SK-N-SH (cell line): ENCODE results near the gene LSM3. TPM values are rescaled to one million over a fixed set of nuclear protein-coding genes. Genes with fewer than 3 reads are reported as not detected.

ENCODE experiments used
- CTCF ChIA-PET: fragments of 300-600, 350-600 bp; formaldehyde crosslinking; extraction: SDS; loops from one replicate; lab custom pipeline; 2021; lab: Yijun Ruan, JAX
- POLR2A ChIA-PET: fragments of 350-600 bp; sonication (Branson Sonifier 250); formaldehyde crosslinking; extraction: SDS; loops from one replicate; lab custom pipeline; 2020; ENCODE audit warnings: antibody characterized with exemption, inconsistent platforms; lab: Yijun Ruan, JAX
- DNase-seq: peaks from one replicate; pipeline ENCODE4 v3.0.0; 2012
- H2AFZ ChIP-seq: fragments of 200-600 bp; sonication (generic); 2 replicates; pipeline ENCODE4 v1.8.1; 2016; ENCODE audit warnings: antibody characterized with exemption, mild to moderate bottlenecking, low read depth
- H3F3A ChIP-seq: fragments of 200-600 bp; sonication (generic); replicated peaks from 2 replicates; pipeline ENCODE3; 2016; ENCODE audit warnings: antibody characterized with exemption, mild to moderate bottlenecking; ENCODE audit not compliant: insufficient read depth
- H3K27ac ChIP-seq, 2 experiments: fragments of 200-500 bp in 1 of 2; fragments of 200-600 bp in 1 of 2; sonication (Bioruptor generic) in 1 of 2; sonication (generic), shearing (Covaris generic) in 1 of 2; 2 replicates each; pipeline versions ENCODE4 v1.5.1 to v1.6.1; 2014 to 2016; ENCODE audit warnings: low read depth in 2 of 2, inconsistent platforms in 1 of 2, low read length in 1 of 2, mild to moderate bottlenecking in 1 of 2, mixed read lengths in 1 of 2
- H3K27me3 ChIP-seq: fragments of 200-600 bp; sonication (generic), shearing (Covaris generic); 2 replicates; pipeline ENCODE4 v1.6.1; 2016; ENCODE audit warnings: mixed run types; ENCODE audit not compliant: insufficient read depth
- H3K36me3 ChIP-seq, 2 experiments: fragments of 200-500 bp in 1 of 2; fragments of 200-600 bp in 1 of 2; sonication (Bioruptor generic) in 1 of 2; sonication (generic) in 1 of 2; replicated peaks in 1 of 2; 2 replicates each; pipeline versions ENCODE3 to v1.5.1; 2014 to 2016; ENCODE audit warnings: low read length in 1 of 2, mild to moderate bottlenecking in 1 of 2; ENCODE audit not compliant: insufficient read depth in 2 of 2, control insufficient read depth in 1 of 2
- H3K4me1 ChIP-seq, 2 experiments: fragments of 200-500 bp in 1 of 2; fragments of 200-600 bp in 1 of 2; sonication (Bioruptor generic) in 1 of 2; sonication (generic), shearing (Covaris generic) in 1 of 2; 2 replicates each; pipeline versions ENCODE4 v1.5.1 to v1.6.1; 2014 to 2016; ENCODE audit warnings: low read depth in 1 of 2, low read length in 1 of 2, mixed run types in 1 of 2; ENCODE audit not compliant: insufficient read depth in 2 of 2, control insufficient read depth in 1 of 2
- H3K4me2 ChIP-seq: fragments of 200-600 bp; sonication (generic), shearing (Covaris generic); 2 replicates; pipeline ENCODE4 v1.6.1; 2017; ENCODE audit warnings: mixed run types
- H3K4me3 ChIP-seq, 2 experiments: fragments of 200-500 bp in 1 of 2; fragments of 200-600 bp in 1 of 2; sonication (Bioruptor generic) in 1 of 2; sonication (generic), shearing (Covaris generic) in 1 of 2; 2 replicates each; pipeline versions ENCODE4 v1.5.1 to v1.8.1; 2014 to 2016; ENCODE audit warnings: low read depth in 2 of 2, inconsistent platforms in 1 of 2, low read length in 1 of 2, mild to moderate bottlenecking in 1 of 2, mixed read lengths in 1 of 2, moderate library complexity in 1 of 2
- H3K79me2 ChIP-seq: fragments of 200-600 bp; sonication (generic); 2 replicates; pipeline ENCODE4 v1.8.1; 2017; ENCODE audit warnings: mild to moderate bottlenecking; ENCODE audit not compliant: insufficient read depth
- H3K9ac ChIP-seq: fragments of 200-600 bp; sonication (generic); 2 replicates; pipeline ENCODE4 v1.6.1; 2017; ENCODE audit warnings: mixed run types
- H3K9me2 ChIP-seq: fragments of 200-600 bp; sonication (generic); 2 replicates; pipeline ENCODE4 v1.6.1; 2017; ENCODE audit warnings: mixed run types
- H3K9me3 ChIP-seq: fragments of 200-600 bp; sonication (generic); 2 replicates; pipeline ENCODE4 v1.6.1; 2017; ENCODE audit warnings: mixed run types, mild to moderate bottlenecking, moderate library complexity
- H4K20me1 ChIP-seq: fragments of 200-600 bp; sonication (generic); 2 replicates; pipeline ENCODE4 v1.6.1; 2017; ENCODE audit warnings: mild to moderate bottlenecking, mixed run types; ENCODE audit not compliant: insufficient read depth
- EZH2phosphoT487 ChIP-seq: fragments of 200-600 bp; sonication (generic); IDR thresholded peaks from 2 replicates; pipeline ENCODE4 v1.6.1; 2017; ENCODE audit warnings: low read depth, mixed run types, mild to moderate bottlenecking, antibody characterized with exemption, moderate library complexity, borderline replicate concordance
- FOSL2 ChIP-seq: IDR thresholded peaks from 2 replicates; pipeline ENCODE4 v1.4.0; 2012; ENCODE audit warnings: low read depth, mild to moderate bottlenecking, moderate library complexity, borderline replicate concordance
- GATA2 ChIP-seq: sonication (generic); formaldehyde crosslinking; IDR thresholded peaks from 2 replicates; pipeline ENCODE4 v1.5.0; 2020; ENCODE audit warnings: mild to moderate bottlenecking, missing genetic modification reagents
- JUND ChIP-seq: IDR thresholded peaks from 2 replicates; pipeline ENCODE4 v1.4.0; 2012
- MXI1 ChIP-seq: IDR thresholded peaks from 2 replicates; pipeline ENCODE4 v1.6.1; 2012; ENCODE audit warnings: mild to moderate bottlenecking, low read depth, low read length, improper control_type of control experiment
- NFIC ChIP-seq: IDR thresholded peaks from 2 replicates; pipeline ENCODE4 v1.4.0; 2012; ENCODE audit warnings: borderline replicate concordance
- PBX3 ChIP-seq: IDR thresholded peaks from 2 replicates; pipeline ENCODE4; 2012
- POLR2AphosphoS5 ChIP-seq: IDR thresholded peaks from 2 replicates; pipeline ENCODE4 v1.6.1; 2012; ENCODE audit warnings: low read depth, low read length
- RAD21 ChIP-seq: IDR thresholded peaks from 2 replicates; pipeline ENCODE4 v1.6.1; 2012; ENCODE audit warnings: mild to moderate bottlenecking, low read length
- RXRA ChIP-seq: IDR thresholded peaks from 2 replicates; pipeline ENCODE4 v1.4.0; 2012; ENCODE audit warnings: low read depth, mild to moderate bottlenecking, borderline replicate concordance
- SMC3 ChIP-seq: IDR thresholded peaks from 2 replicates; pipeline ENCODE4 v1.6.1; 2012; ENCODE audit warnings: low read depth, low read length, improper control_type of control experiment
- TAF1 ChIP-seq: IDR thresholded peaks from 2 replicates; pipeline ENCODE4 v1.6.1; 2012; ENCODE audit warnings: low read depth, mild to moderate bottlenecking, low read length, moderate library complexity, borderline replicate concordance
- USF1 ChIP-seq: IDR thresholded peaks from 2 replicates; pipeline ENCODE4 v1.4.0; 2012; ENCODE audit warnings: low read depth, borderline replicate concordance
- USF2 ChIP-seq: fragments of 150-350 bp; IDR thresholded peaks from 2 replicates; pipeline ENCODE4 v1.6.1; 2017; ENCODE audit warnings: antibody characterized with exemption, low read length, low read depth, borderline replicate concordance
- YY1 ChIP-seq: IDR thresholded peaks from 2 replicates; pipeline ENCODE4 v1.4.0; 2012; ENCODE audit warnings: low read depth, mild to moderate bottlenecking
- WGBS: methylation state at CpG from one replicate; pipeline ENCODE4 v1.1.6; 2017; ENCODE audit warnings: low lambda C conversion rate; 5-methylcytosine and 5-hydroxymethylcytosine counted together
- polyA plus RNA-seq, 3 experiments: library from polyadenylated mRNA; depleted of rRNA; stranded (reverse); fragments of >200 nt; gene quantifications; 2 replicates each; pipeline ENCODE4 v1.2.3, GENCODE V29; 2012

Gene LSM3
- polyA plus RNA-seq, 1 of the 3 experiments (the other 2 are of a cell fraction) = 5.1 TPM

GRCh38 chr3:14140668-14141067, 37.9 kb upstream of the LSM3 start:
- 100% methylated on average over 1 of the region's 2 CpGs for WGBS
- Histone ChIP-seq H3K36me3 (peaks cover 13 to 69% of the 10 kb centered on the region in 2 experiments), H2AFZ (no peak overlapping the region), H3K9me2 (no peaks in the 10 kb centered on the region), H3K9me3 (no peaks in the 10 kb centered on the region), H4K20me1 (no peaks in the 10 kb centered on the region), H3K4me3 (no peak overlapping the region), H3K4me1 (peaks cover 15 to 25% of the 10 kb centered on the region in 2 experiments), H3K79me2 (no peaks in the 10 kb centered on the region; the same call in 1 of the 2 replicates), H3K4me2 (no peak overlapping the region), H3F3A (peaks cover 41% of the 10 kb centered on the region), H3K9ac (no peak overlapping the region), H3K27ac (peak overlapping the region in 1 of 2 experiments; percentile 100; a peak in 1 of 4 replicates), H3K27me3 (no peaks in the 10 kb centered on the region)
- ChIA-PET CTCF (no interaction called here), POLR2A (interaction anchor here (1.1 kb wide), 1 partner anchor 16 kb away, joined by 3 read pairs; the partner anchor contains the start of gene CHCHD4)
- TF ChIP-seq POLR2AphosphoS5 = no peak
- no peak for TF ChIP-seq RXRA
- TF ChIP-seq SMC3 = no peak
- DNase-seq = no peak

GRCh38 chr3:14141144-14141543, 37.5 kb upstream of the LSM3 start:
- peaks cover 15 to 27% of the 10 kb centered on the region in 2 experiments for H3K4me1 ChIP-seq
- POLR2A ChIA-PET = interaction anchor here (0.6 to 1.1 kb wide), 2 partner anchors 17 to 76 kb away, joined by 3 to 4 read pairs; partner anchors contain the start of gene CHCHD4

More at GRCh38 chr3:14141144-14141543, 37.5 kb upstream of the LSM3 start:
- H3K36me3 ChIP-seq = peaks cover 13 to 69% of the 10 kb centered on the region in 2 experiments
- H3K79me2 ChIP-seq = no peaks in the 10 kb centered on the region; the same call in 1 of the 2 replicates
- TF ChIP-seq YY1 (no peak), POLR2AphosphoS5 (no peak), TAF1 (no peak), NFIC (no peak), USF2 (no peak), MXI1 (no peak), EZH2phosphoT487 (no peak), RAD21 (no peak), USF1 (no peak), JUND (no peak), GATA2 (CRISPR knock-in tag) (no peak), PBX3 (no peak), FOSL2 (no peak)
- H3F3A ChIP-seq = peaks cover 43% of the 10 kb centered on the region
- H4K20me1 ChIP-seq = no peaks in the 10 kb centered on the region
- 92% methylated on average over 2 of the region's 2 CpGs for WGBS
- CTCF ChIA-PET = interaction anchor here (0.8 kb wide), 1 partner anchor 10 kb away, joined by 3 read pairs; no protein-coding TSS in a partner anchor
- peak overlapping the region in 1 of 2 experiments; percentile 100; a peak in 1 of 4 replicates for H3K27ac ChIP-seq
- H2AFZ ChIP-seq = no peak overlapping the region
- H3K4me3 ChIP-seq = no peak overlapping the region
- H3K9me3 ChIP-seq = no peaks in the 10 kb centered on the region
- H3K27me3 ChIP-seq = no peaks in the 10 kb centered on the region
- H3K4me2 ChIP-seq = no peak overlapping the region
- H3K9me2 ChIP-seq = no peaks in the 10 kb centered on the region
- H3K9ac ChIP-seq = no peak overlapping the region
- no peak for DNase-seq
